ENCODE measurements around the gene WFIKKN2. TPM values are rescaled to one million over a fixed set of nuclear protein-coding genes. Genes with fewer than 3 reads are reported as not detected.

WFIKKN2 gene
- polyA plus RNA-seq, 1 of the 3 experiments (the other 2 are of a cell fraction) = not detected

DNA sequence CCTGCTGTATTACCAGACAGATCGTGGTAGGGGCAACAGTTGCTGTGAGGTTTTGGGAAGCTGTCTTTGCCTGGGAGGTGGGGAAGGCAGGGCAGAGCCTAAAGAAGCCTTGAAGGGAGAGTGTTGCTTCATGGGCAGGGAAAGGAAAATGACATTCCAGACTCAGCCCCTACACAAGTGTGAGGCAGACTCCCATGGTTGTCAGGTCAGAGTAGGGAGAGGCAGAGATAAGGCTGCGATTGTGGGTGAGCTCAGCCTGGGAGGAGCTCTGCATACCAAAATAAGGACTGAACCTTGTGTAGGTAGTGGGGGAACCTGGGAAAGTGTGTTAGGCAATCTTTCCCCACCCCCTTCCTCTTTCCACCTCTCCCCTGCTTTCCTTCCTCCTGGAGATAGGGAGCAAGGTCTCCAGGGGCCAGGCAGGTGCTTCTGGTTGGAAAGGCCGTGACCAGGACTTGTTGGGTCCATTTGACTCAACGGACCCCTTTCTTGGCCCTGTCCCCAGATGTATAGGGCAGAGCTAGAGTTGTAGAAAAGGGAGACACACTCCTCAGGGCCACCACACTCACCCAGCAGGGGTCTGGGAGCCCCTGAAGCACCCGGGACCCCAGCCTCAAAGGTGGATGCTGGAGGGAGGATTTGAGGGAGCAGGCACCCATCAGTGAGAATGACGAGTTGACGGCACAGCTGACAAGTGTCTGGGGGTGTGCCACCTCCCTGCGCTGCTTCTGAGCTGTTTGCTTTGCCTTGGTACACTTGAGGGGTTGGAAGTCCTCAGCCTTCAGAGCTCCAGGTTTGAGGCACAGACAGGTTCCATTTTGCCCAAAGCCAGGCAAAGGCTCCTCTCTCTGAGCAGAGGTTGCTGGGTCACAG lies 49.3 kb downstream of the WFIKKN2 start:
- POLR2A ChIA-PET = interaction anchor here (1.1 to 2.7 kb wide), 2 partner anchors 18 to 21 kb away, joined by 4 to 16 read pairs; partner anchors contain the start of gene TOB1
- CTCF ChIA-PET = interaction anchor here (0.7 to 1.9 kb wide), 8 partner anchors 10 to 72 kb away, joined by 3 to 6 read pairs (median 3); partner anchors contain the start of gene TOB1

More for the DNA sequence above, 49.3 kb downstream of the WFIKKN2 start:
- H3K27me3 ChIP-seq (ENCODE audit: insufficient read depth) = no peaks in the 10 kb centered on the region
- no peak overlapping the region for H2AFZ ChIP-seq (ENCODE audit: low read depth)
- 0 out of 2 replicates have a peak, but pooled peaks cover 4% of the 10 kb centered on the region for H3K9me3 ChIP-seq
- TF ChIP-seq JUND (IDR thresholded peaks at IDR 0.05) (no peak), TCF12 (IDR thresholded peaks at IDR 0.05) (no peak), RFX5 (IDR thresholded peaks at IDR 0.05; ENCODE audit: low read length) (no peak), REST (IDR thresholded peaks at IDR 0.05; ENCODE audit: low read depth, low read length) (no peak), NFIC (IDR thresholded peaks at IDR 0.05; ENCODE audit: borderline replicate concordance) (no peak), EZH2phosphoT487 (IDR thresholded peaks at IDR 0.05; ENCODE audit: borderline replicate concordance, low read depth) (no peak), GABPA (IDR thresholded peaks at IDR 0.05; ENCODE audit: low read depth) (no peak), EP300 (IDR thresholded peaks at IDR 0.05; ENCODE audit: borderline replicate concordance in 1 of 2, low read depth in 1 of 2, low read length in 1 of 2) (no peak), NRF1 (IDR thresholded peaks at IDR 0.05; ENCODE audit: low read depth, low read length) (no peak), ZBTB33 (IDR thresholded peaks at IDR 0.05; ENCODE audit: borderline replicate concordance, low read depth) (no peak)
- H3K36me3 ChIP-seq (replicated peaks in 1 of 2; ENCODE audit: control insufficient read depth in 1 of 2, insufficient read depth in 2 of 2, low read length in 1 of 2) = no peaks in the 10 kb centered on the region
- H3K4me3 ChIP-seq (ENCODE audit: low read depth in 2 of 2, low read length in 1 of 2) = no peak overlapping the region
- no peaks in the 10 kb centered on the region for H3F3A ChIP-seq (replicated peaks; ENCODE audit: insufficient read depth)
- H3K9me2 ChIP-seq = no peaks in the 10 kb centered on the region
- H3K4me1 ChIP-seq (ENCODE audit: control insufficient read depth in 1 of 2, insufficient read depth in 2 of 2, low read depth in 1 of 2, low read length in 1 of 2) = peaks cover 0 to 2% of the 10 kb centered on the region in 2 experiments; a peak in 1 of 4 replicates
- no peak for DNase-seq
- no peak overlapping the region for H3K4me2 ChIP-seq
- no peaks in the 10 kb centered on the region for H4K20me1 ChIP-seq (ENCODE audit: insufficient read depth)
- H3K79me2 ChIP-seq (ENCODE audit: insufficient read depth) = no peaks in the 10 kb centered on the region
- no peak overlapping the region for H3K9ac ChIP-seq
- 82% methylated on average over 8 of the region's 8 CpGs for WGBS (ENCODE audit: low lambda C conversion rate)
- H3K27ac ChIP-seq (ENCODE audit: low read depth in 2 of 2, low read length in 1 of 2) = no peak overlapping the region
